DOHH2 (cell line): ENCODE measurements around the gene NOL4L.

ENCODE experiments used
- CTCF ChIP-seq: fragments of 200-600 bp; sonication (generic); IDR thresholded peaks from one replicate; pipeline ENCODE4 v1.5.1; 2014; ENCODE audit warnings: antibody characterized with exemption, mild to moderate bottlenecking, low read depth, low read length; ENCODE audit not compliant: poor library complexity, severe bottlenecking
- EZH2phosphoT487 ChIP-seq: fragments of 200-600 bp; sonication (generic); IDR thresholded peaks from 2 replicates; pipeline ENCODE4 v1.6.1; 2017; ENCODE audit warnings: borderline replicate concordance, mild to moderate bottlenecking, antibody characterized with exemption, low read length, moderate library complexity, mixed read lengths

GRCh38 chr20:32484225-32484957, 100.7 kb downstream of the NOL4L start:
- TF ChIP-seq CTCF (no peak), EZH2phosphoT487 (no peak; the same call in 1 of the 2 replicates)
